ENCODE measurements around the gene TNFSF11.
A peak's percentile ranks its signal among the peaks of the same experiment; 100 is the strongest.

The TNFSF11 gene

GRCh38 chr13:42654722-42655121 lies 80.8 kb downstream of the TNFSF11 start:
- FAIRE-seq: peak; percentile 18

GRCh38 chr13:42656161-42656560 lies 82.2 kb downstream of the TNFSF11 start:
- FAIRE-seq: no peak

- no peak for FAIRE-seq
These were observed 83.0 kb downstream of the TNFSF11 start for GRCh38 chr13:42656958-42657357.

Data from endometrium (tissue), 2 donors.